Progenitor cell of endocrine pancreas (in vitro differentiated cells): Measurements from ENCODE around the gene ATF2. TPM values are rescaled to one million over a fixed set of nuclear protein-coding genes. Genes with fewer than 3 reads are reported as not detected.

Experiments
- DNase-seq: peaks from one replicate; pipeline ENCODE4 v3.0.0; 2021; ENCODE audit warnings: low spot score; ENCODE audit not compliant: unreplicated experiment
- H3K27ac Mint-ChIP-seq: 2 replicates; pipeline ENCODE4 v1.8.0; 2021; ENCODE audit warnings: mild to moderate bottlenecking, moderate library complexity, mixed read lengths
- H3K27me3 Mint-ChIP-seq: 2 replicates; pipeline ENCODE4 v1.8.0; 2021; ENCODE audit warnings: mixed read lengths
- H3K36me3 Mint-ChIP-seq: 2 replicates; pipeline ENCODE4 v1.8.0; 2022; ENCODE audit warnings: mixed read lengths; ENCODE audit not compliant: insufficient read depth
- H3K4me1 Mint-ChIP-seq: 2 replicates; pipeline ENCODE4 v1.8.0; 2021; ENCODE audit warnings: low read depth, mixed read lengths
- H3K4me3 Mint-ChIP-seq: 2 replicates; pipeline ENCODE4 v1.8.0; 2021; ENCODE audit warnings: low read depth, mild to moderate bottlenecking, moderate library complexity, mixed read lengths
- H3K9me3 Mint-ChIP-seq: 2 replicates; pipeline ENCODE4 v1.8.0; 2021; ENCODE audit warnings: low read depth, mixed read lengths
- total RNA-seq: library from RNA; stranded (reverse); gene quantifications from 2 replicates; pipeline ENCODE4 v1.2.1, GENCODE V29; 2021
- TF ChIP-seq, protein P1 (sequence below): fragments of 200-600 bp; sonication (generic); IDR thresholded peaks from one replicate; pipeline ENCODE4 v1.5.0; 2021; ENCODE audit warnings: antibody characterized with exemption, mild to moderate bottlenecking; ENCODE audit not compliant: unreplicated experiment

The ATF2 gene
- total RNA-seq, 1 donor from 2014 or later = 58.9 TPM

- no peak for DNase-seq
- Mint-ChIP-seq H3K4me3 (no peak overlapping the region), H3K27ac (no peak overlapping the region), H3K36me3 (peaks cover 15% of the 10 kb centered on the region), H3K27me3 (no peaks in the 10 kb centered on the region), H3K4me1 (peaks cover 9% of the 10 kb centered on the region), H3K9me3 (no peaks in the 10 kb centered on the region)
- TF ChIP-seq, protein P1, sequence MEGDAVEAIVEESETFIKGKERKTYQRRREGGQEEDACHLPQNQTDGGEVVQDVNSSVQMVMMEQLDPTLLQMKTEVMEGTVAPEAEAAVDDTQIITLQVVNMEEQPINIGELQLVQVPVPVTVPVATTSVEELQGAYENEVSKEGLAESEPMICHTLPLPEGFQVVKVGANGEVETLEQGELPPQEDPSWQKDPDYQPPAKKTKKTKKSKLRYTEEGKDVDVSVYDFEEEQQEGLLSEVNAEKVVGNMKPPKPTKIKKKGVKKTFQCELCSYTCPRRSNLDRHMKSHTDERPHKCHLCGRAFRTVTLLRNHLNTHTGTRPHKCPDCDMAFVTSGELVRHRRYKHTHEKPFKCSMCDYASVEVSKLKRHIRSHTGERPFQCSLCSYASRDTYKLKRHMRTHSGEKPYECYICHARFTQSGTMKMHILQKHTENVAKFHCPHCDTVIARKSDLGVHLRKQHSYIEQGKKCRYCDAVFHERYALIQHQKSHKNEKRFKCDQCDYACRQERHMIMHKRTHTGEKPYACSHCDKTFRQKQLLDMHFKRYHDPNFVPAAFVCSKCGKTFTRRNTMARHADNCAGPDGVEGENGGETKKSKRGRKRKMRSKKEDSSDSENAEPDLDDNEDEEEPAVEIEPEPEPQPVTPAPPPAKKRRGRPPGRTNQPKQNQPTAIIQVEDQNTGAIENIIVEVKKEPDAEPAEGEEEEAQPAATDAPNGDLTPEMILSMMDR = no peak
Measured at GRCh38 chr2:175140332-175140731, 27.7 kb downstream of the ATF2 start.

DNA sequence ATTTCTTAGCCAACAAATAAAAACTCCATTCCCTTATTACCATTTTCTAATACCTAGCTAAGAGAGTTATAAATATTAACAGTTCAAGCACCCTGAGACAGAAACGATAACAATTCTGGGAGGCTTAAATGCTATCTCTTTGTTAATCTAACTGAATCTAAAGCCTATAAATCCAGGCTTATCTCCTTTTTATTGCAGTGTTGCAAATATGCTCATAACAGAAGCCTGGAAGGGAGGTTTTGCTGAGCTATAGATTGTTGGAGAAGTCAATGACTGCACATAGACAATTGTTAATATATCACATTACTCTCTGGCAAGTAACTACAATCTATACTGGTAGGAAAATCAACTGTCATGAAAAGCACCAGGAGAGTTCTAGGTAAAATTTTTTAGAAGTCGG, 30.2 kb downstream of the ATF2 start:
- Mint-ChIP-seq H3K9me3 (no peaks in the 10 kb centered on the region), H3K4me3 (no peak overlapping the region), H3K36me3 (peaks cover 14% of the 10 kb centered on the region), H3K27me3 (no peaks in the 10 kb centered on the region), H3K4me1 (no peaks in the 10 kb centered on the region), H3K27ac (no peak overlapping the region)
- TF ChIP-seq, protein P1 = no peak
- DNase-seq = no peak

- no peak overlapping the region for H3K4me3 Mint-ChIP-seq
- H3K27ac Mint-ChIP-seq = no peak overlapping the region
- H3K27me3 Mint-ChIP-seq = no peaks in the 10 kb centered on the region
- H3K36me3 Mint-ChIP-seq = peaks cover 10% of the 10 kb centered on the region
- DNase-seq = no peak
- no peaks in the 10 kb centered on the region for H3K4me1 Mint-ChIP-seq
- no peaks in the 10 kb centered on the region for H3K9me3 Mint-ChIP-seq
- TF ChIP-seq, protein P1 = no peak
Measured at GRCh38 chr2:175136334-175137215, 31.4 kb downstream of the ATF2 start.

GRCh38 chr2:175135862-175136261, 32.1 kb downstream of the ATF2 start:
- Mint-ChIP-seq H3K27me3 (no peaks in the 10 kb centered on the region), H3K36me3 (peaks cover 12% of the 10 kb centered on the region), H3K27ac (no peak overlapping the region), H3K4me3 (no peak overlapping the region), H3K4me1 (peaks cover 2% of the 10 kb centered on the region), H3K9me3 (no peaks in the 10 kb centered on the region)
- DNase-seq = no peak
- TF ChIP-seq, protein P1 = no peak

GRCh38 chr2:175135177-175135576, 32.8 kb downstream of the ATF2 start:
- Mint-ChIP-seq H3K9me3 (no peaks in the 10 kb centered on the region), H3K36me3 (peaks cover 13% of the 10 kb centered on the region), H3K27me3 (no peaks in the 10 kb centered on the region), H3K27ac (no peak overlapping the region), H3K4me3 (no peak overlapping the region), H3K4me1 (peaks cover 2% of the 10 kb centered on the region)
- no peak for DNase-seq
- TF ChIP-seq, protein P1 = no peak
